Stimulated activated CD8-positive, alpha-beta memory T cell treated with anti-CD3 and anti-CD28 coated beads, Interleukin-12 subunit alpha, Interleukin-12 subunit beta, amount 100 ng/mL, for 24 hours (primary cell): ENCODE measurements around the gene BTG4.

Experiments
- DNase-seq: peaks from one replicate; pipeline ENCODE4 v3.0.0-alpha.2; 2020; ENCODE audit errors: extremely low read depth

BTG4 gene

DNA sequence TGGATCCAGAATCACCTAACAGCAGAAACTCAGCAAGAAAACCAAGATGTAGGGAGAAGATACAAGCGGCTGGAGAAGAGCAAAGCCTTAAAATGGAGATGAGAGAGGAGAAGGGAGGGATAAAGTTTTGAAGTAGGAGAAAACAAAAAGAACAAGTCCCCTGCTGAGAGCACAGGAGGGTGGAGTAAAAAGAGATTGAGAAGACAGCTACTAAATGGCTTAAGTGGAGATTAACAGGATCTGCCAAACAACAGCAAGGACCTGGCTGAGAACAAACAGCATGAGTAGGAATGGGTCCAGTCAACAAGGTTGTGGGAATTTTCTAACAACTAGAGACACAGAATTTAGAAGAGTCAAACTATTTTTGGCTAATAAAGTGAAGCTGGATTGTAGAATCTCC is 18.1 kb downstream of the BTG4 start:
- DNase-seq, result no peak

DNA sequence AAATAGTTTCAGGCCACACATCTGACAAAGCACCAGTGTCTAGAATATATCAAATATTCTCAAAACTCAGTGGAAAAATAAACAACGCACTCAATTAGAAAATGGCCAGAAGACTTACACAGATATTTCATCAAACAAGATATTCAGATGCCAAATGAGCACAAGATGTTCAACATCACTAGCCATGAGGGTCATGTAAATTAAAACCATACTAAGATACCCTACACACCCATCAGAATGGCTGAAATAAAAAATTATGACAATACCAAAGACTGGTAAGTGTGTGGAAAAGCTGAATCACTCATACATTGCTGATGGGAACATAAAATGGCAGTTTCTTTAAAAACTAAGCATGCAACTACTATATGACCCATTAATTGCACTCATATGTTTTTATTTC is 21.7 kb downstream of the BTG4 start:
- DNase-seq, result no peak

DNA sequence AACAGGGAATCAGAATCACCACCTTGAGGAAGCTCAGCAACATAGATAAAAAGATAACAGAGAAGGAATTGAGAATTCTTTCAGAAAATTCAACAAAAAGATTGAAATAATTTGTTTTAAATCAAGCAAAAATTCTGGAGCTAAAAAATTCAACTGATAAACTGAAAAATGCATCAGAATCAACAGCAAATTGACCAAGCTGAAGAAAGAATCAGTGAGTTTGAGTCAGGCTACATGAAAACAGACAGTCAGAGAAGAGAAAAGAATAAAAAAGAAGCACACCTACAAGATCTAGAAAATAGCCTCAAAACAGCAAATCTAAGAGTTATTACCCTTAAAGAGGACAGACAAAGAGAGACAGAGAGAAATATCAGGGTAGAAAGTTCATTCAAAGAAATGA is 28.8 kb downstream of the BTG4 start:
- no peak for DNase-seq

DNA sequence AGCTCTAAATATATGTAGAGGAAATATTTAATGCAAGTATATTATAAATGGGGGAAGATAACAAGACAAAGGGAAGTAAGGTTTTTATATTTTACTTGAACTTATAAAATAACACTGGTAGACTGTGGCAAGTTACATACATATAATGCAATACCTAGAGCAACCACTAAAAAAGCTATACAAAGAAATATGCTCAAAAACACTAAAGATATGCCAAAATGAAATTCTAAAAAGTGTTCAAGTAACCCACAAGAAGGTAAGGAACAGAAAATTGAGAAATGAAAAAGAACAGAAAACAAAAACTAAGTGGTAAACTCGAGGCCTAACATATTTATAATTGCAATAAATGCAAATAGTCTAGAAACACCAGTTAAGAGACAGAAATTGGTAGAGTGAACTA is 32.5 kb downstream of the BTG4 start:
- DNase-seq, result no peak

DNA sequence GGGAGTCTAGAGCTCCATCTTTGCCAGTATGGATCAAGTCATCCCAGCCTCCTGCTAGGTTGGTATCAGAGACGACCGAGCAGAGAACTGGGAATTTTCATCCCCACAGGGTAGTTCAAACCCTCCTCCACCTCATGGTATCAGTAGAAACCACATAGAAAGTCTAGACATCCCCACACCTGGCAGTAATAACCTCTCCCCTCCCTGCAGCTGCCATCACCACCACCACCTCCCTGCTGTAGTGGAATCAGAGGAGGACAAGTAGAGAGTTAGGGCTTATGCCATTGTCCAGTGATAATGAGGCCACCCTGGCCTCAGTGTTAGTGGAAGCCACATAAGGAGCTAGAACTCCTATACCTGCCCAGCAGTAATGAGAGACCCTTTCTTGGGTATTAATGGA is 34.3 kb downstream of the BTG4 start:
- no peak for DNase-seq

DNA sequence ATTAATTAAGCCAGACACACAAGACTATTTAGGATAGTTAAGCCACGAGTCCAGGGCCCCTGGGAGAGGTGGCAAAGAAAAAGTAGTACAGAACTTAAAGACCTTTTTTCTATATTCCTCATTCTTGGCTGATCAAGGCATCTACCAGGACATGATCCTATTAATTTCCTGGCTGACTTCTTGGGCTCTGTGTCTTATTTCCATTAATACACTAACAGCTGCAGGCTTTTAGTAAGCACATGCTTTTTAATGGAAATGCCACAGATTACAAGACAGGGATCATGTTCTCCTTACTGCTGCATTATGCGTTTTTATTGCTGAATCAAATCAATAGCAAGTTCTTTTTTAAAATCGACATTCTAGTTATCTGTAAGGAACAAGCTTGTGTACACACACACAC is 35.2 kb downstream of the BTG4 start:
- no peak for DNase-seq

DNA sequence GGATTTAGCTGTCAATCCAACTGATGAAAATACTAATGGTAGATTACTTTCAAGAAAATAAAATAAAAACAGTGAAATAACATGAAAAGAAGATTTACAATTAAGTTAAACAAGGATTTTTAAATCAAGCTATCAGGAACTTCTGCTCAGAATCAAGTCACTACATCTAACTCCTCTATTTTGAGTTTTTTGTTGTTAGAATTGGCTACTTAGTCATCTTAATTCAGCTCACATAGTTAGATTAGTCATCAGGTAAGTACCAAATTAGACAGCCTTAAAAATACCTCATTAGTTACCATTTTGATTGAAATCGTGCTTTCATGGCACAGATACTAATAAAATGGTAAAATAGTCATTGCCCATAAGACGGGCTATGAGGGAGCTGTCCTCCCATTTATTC is 35.8 kb downstream of the BTG4 start:
- no peak for DNase-seq

DNA sequence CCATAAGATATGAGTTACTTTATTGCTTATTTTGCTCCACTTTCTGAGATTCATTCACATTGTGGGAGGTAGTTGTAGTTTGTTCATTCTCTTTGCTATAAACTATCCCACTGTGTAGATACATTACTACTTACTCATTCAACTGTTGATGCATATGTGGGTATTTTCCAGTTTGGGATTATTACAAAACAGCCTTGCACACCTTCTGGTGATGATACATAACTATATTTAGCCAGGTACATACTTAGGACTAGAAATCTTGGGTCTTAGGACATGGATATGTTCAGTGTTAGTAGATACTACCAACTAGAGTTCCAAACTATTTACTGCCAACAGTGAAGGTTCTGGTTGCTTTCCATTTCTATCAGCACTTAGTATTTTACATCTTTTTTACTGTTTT is 37.8 kb downstream of the BTG4 start:
- DNase-seq, result no peak

DNA sequence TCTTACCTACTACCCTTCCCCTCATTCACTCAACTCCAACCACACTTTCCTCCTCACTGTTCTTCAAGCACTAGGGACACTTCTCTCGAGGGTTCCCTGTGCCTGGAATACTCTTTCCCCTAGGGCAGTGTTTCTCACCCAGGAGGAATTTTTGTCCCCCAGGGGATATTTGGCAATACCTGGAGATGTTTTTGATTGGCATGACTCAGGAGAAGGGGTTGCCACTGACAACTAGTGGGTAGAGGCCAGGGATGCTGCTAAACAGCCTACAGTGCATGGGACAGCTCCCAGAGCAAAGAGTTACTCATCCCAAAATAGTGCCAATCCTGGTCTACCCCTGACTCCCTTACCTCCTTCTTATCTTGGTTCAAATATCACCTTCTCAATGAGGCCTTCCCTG is 40.0 kb downstream of the BTG4 start:
- no peak for DNase-seq

DNA sequence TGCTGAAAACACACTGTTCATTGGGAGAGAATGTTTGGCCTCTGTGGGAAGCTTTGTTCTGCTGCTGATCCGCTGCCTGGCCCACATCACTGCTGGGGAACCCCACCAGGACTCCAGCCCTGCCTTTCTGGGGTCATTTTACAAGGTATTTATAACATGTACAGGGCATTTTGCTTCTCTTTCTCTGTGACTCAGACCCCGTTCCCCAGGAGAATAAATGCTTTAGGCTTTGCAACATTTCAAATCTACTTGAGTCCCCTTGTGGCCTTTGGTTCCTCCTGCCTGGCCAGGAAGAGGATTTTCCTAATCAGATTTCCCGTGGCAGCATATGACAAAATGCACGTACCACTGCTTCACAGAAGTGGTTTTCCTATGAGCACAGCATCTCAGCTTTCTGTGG is 43.0 kb downstream of the BTG4 start:
- no peak for DNase-seq

DNA sequence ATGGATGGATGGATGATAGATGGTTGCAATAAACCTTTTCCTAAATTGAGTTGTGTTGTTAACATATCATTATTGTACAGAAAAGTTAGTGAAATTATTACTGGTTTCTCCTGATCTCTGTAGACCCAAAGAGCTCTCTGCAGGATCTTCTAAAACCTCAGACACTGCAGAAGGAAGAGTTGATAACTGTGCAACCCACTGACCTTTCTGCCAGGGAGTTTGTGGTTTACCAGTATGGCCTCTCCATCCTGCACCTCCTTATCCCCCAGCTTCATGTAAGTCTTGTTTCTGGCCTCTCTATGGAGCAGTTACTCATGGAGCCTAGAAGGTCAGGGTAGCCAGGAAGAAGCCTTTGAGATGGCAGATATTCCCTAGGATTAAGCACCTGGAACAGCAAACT is 45.6 kb downstream of the BTG4 start:
- no peak for DNase-seq

DNA sequence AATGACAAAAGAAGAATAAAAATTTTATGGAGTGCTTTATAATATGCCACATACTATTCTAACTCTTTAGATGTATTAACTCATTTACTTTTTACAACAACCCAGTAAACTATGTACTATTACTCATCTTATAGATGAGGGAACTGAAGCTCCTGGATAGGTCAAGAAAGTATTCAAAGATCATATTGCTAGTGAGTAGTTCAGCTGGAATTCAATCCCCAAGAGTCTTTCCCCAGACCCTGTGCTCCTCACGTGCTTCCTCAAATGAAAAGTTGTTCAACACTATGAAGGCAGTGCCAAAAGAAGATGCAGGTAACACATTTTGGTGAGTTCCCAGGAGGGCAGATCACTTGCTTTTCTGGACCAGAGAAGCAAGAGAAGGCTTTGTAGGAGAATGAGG is 46.8 kb downstream of the BTG4 start:
- no peak for DNase-seq

DNA sequence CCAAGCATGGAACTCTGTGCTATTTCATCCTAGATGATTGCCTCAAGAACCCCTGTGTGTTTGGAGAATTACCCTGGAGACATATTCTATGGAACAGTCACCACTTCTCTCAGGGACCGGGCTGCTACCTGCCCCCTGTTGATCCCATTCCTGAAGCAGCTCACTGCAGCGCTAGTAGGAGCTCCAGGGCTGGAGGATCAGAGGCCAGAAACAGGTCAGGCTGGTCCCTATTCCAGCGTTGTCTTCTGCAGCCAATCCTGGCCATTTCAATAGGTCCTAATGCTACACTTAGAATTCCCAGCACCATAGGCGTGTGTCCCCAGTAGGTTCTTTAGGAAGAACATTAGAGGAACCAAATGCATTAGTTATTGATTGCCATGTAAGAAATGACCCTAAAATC is 48.9 kb downstream of the BTG4 start:
- DNase-seq, result no peak

DNA sequence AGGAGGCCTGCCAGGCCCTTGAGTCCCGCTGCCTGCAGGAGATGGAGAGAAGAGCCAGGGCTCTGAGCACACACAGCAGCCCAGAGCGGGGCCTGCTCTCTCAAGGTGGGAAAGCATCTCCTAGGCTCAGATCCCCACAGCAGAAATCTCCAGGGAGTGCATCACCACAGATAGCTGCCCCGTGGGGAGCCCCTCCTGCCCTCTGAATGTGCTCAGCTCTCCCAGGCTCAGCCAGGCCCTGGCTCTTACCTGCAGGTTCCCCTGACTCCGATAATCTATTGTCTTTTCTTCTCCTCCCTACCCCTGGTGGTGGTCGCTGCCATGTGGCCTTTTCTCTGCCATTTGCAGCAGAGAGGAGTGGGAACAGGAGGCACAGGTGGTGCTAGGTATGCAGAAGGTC is 49.9 kb downstream of the BTG4 start:
- DNase-seq, result no peak

DNA sequence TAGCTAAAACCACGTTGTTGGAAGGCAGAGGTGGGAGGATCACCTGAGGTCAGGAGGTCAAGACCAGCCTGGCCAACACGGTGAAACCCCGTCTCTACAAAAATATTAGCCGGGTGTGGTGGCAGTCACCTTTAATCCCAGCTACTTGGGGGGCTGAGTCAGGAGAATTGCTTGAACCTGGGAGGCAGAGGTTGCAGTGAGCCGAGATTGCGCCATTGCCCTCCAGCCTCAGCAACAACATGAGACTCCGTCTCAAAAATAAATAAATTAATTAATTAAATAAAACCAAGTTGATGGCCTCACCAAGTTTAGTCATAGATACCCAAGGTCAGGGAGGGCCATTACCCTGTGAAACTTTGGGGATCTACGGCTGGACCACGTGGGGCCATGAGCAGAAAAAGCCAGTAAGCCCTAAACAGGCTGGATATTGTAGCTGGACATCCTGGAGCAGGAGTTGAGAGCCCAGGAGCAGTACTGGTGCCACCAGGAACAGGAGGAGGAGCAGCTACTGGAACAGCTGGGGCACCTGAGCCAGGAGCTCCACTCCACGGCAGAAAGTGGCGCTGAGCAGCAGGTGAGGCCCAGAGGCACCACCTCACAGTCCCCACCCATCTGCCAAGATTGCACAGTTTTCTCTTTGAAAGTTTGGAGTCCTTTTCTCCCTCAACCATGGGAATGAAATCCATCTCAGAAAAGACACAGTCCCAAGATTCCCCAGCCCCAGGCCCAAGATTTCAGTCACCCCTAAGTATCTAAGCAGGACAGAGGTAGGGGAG is 50.5 kb downstream of the BTG4 start:
- DNase-seq, result no peak

DNA sequence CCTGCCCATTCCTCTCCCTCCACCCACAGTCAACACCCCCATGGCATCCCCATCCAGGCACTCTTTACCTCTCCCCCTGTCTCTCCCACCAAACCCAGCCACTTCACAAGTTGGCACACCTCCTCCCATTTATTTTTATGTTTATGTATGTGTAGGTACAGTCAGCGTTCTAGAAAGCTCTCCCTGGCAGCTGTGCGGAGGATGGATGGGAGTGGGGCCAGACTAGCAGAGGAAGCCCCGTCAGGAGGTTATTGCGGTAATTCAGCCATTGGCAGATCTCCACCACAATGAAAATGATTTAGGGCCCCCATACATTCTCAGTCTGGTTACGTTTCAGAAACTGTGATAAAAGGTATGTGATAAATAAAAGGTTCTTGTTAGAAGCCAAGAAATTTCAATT is 51.3 kb downstream of the BTG4 start:
- no peak for DNase-seq

DNA sequence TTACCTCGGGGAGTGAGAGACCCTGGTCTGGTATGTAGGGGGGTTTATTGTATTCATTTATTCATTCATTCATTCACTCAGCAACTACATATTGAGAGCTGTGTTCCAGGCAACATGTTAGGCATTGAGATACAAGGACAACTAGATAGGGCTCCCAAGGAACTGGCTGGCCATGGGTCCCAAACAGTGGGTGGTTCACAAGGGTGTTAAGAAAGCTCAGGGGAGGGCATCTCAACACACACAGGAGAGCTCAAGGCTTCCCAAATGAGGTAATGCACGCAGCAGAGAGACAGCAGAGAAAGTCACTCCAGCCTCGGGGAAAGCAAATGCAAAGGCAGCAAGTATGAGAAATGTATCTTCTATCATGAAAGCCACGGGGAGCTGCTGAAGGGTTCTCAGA is 51.8 kb downstream of the BTG4 start:
- no peak for DNase-seq

DNA sequence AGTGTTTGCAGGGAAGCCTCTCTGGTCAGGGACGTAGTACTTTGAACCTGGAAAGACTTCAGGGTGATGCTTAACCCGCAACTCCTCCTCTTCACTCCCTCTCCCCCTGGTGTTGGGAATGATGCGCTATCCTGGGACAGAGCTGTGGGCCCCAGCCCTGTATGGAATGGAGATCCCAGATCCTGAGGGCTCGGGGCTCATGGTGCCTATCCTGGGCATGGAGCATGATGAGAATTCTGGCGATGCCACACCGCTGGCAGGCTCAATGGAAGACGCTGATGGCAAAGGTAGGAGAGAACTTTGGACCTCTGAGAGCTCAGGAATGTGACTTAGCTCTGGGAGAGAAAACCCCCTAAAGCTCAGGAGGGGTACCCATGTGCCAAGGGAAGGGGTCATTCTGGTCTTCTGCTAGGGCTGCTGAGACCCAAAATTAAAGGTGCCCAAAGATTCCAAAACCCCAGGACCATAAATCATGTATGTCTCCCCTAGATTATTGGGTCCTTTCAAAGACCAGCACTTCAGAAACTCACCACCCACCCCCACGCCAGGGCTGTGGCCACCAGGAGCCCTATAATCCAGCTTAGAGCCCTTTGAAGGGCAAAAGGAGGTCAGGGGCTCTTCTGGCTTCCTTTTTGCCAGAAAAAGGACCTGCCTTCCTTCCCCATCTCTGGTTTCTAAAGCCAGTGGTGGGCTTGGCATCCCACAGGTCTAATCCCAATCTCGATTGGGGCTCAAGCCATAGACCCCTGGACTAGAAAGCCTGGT is 52.5 kb downstream of the BTG4 start:
- DNase-seq, result no peak

DNA sequence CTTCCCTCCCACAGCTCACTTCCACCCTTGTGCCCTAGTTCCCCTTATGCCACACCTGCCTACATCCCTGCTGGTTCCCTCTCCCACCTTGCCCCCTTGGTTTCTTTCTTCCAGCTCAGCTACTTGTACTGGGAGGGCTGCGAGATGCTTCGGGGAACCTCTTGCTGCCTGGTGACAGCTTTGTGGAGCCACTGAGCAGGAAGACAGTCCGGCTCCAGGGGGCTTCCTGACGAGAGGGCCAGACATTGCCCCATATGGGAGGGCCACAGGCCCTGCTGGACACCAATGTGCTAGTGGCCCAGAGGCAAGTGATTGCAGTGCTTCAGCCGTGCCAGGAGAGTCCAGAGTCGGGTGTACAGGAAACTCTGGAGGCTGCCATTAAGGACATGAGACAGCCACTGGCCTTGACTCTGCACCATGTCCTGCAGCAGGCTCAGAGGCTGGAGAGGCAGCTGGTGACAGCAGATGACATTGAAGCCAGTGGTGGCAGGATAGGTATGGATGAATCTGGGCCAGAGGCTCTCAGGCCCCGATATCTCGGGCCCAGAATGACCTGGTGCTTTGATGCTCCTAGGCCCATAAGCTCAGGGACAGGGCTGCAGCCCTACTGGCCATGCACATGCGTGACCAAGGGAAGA is 54.3 kb downstream of the BTG4 start:
- no peak for DNase-seq

DNA sequence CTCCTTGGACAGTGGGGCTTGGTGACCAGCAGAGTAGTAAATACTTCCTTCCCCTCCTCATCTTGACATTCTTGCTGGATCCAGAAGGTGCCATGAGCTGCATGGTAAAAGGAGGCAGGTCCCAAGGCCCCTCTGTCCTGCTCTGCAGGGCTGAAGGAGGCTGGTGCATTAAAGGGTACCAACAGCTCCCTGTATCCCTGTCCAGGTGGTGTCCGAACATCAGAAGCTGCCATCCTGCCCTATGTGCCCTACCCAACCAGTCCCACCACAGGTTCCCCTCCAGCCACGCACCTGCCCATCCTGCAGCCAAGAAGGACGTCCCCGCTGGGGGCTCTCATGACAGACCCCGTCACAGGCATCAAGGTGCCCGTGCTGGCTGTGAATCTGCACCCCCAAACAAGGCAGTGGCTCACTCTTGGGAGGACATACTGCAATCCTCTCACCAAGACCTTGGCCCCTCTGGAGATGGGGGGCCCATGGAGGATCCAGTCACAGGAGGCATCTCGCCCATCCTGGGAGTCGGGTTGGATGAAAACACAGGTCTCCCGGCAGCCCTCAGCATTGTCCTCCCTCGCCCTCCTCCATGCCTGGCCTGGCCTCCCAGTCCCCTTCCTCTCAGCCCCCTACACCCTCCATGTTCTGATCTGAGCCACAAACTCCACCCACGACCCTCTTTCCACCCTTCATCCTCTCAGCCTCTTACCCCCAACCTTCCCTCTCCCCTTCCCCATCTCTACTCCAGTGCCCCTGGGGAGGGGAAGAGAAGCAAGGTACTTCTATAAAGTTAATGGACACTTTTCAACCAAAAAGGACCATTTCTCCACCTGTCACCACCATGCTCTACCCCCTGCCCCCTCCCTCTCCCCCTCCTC is 55.1 kb downstream of the BTG4 start:
- DNase-seq, result no peak

DNA sequence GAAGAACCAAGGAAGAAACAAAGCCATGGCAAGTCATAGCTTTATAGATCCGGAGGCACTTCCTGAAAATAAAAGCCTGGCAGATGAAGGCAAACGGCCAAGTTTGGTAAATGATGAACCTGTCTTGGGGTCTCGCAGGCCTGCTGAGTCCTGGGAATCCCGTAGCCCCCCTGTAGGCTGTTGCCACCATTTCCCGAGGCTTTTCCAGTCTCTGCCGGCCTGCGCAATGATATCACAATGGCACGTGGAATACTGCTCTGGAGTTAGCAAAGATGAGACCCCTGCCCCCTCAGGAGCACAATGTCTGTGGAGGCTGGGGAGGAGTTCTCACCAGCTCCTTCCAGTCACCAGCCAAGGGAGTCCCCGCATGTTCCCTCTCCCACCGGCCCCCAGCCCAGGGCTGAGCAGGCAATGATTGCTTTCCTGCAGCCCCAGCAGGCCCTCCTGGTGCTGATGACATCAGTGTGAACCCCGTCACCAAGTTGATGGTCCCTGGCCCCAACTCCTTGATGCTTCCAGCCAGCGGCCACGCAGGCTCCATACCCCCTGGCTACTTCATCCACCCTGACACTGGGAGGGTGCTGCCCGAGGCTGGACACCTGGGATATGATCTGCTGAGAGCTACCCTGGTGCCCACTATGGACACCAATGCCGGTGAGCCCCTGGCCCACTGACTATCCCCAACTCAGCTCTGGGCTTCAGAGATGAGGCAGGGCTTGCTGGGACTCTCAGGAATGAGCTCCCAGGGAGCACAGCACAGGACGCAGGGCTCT is 55.9 kb downstream of the BTG4 start:
- no peak for DNase-seq
